Cortex of kidney (tissue), 1 donor: ENCODE data around the gene RABEP2.
"Not testable (repeated sequence)": the region's sequence is repeated elsewhere in the genome, so short reads cannot be mapped to it uniquely, and the experiment has no call there.

Experiments
- DNase-seq: peaks from one replicate; lab custom pipeline; 2025; lab: John Stamatoyannopoulos, UW

Gene RABEP2

GRCh38 chr16:28903344-28904042, 21.5 kb downstream of the RABEP2 start:
- no peak for DNase-seq

GRCh38 chr16:28902909-28903308, 22.1 kb downstream of the RABEP2 start:
- no peak for DNase-seq

- no peak for DNase-seq
These were observed 23.2 kb downstream of the RABEP2 start for GRCh38 chr16:28901862-28902261.

- DNase-seq = no peak
These were observed 24.4 kb downstream of the RABEP2 start for GRCh38 chr16:28900601-28901000.

- DNase-seq = no peak
These were observed 25.0 kb downstream of the RABEP2 start for GRCh38 chr16:28899882-28900590.

GRCh38 chr16:28898942-28899341, 26.1 kb downstream of the RABEP2 start:
- DNase-seq = no peak

GRCh38 chr16:28898266-28898665, 26.8 kb downstream of the RABEP2 start:
- no peak for DNase-seq

GRCh38 chr16:28897826-28898225, 27.2 kb downstream of the RABEP2 start:
- DNase-seq = no peak

- no peak for DNase-seq
These were observed 29.4 kb downstream of the RABEP2 start for GRCh38 chr16:28895609-28896008.

GRCh38 chr16:28893291-28893690, 31.7 kb downstream of the RABEP2 start:
- DNase-seq = no peak

GRCh38 chr16:28891964-28892890, 32.8 kb downstream of the RABEP2 start:
- DNase-seq = no peak

- not testable (repeated sequence) for DNase-seq
These were observed 34.7 kb downstream of the RABEP2 start for GRCh38 chr16:28890355-28890754.

- no peak for DNase-seq
These were observed 38.1 kb downstream of the RABEP2 start for GRCh38 chr16:28886945-28887344.

GRCh38 chr16:28884045-28884444, 41.0 kb downstream of the RABEP2 start:
- no peak for DNase-seq

GRCh38 chr16:28883221-28883996, 41.6 kb downstream of the RABEP2 start:
- DNase-seq = no peak

GRCh38 chr16:28882551-28883160, 42.4 kb downstream of the RABEP2 start:
- no peak for DNase-seq

- DNase-seq = not testable (repeated sequence)
These were observed 43.5 kb downstream of the RABEP2 start for GRCh38 chr16:28881565-28881964.

- DNase-seq = no peak
These were observed 44.1 kb downstream of the RABEP2 start for GRCh38 chr16:28880955-28881354.

- no peak for DNase-seq
These were observed 44.5 kb downstream of the RABEP2 start for GRCh38 chr16:28880589-28880915.

GRCh38 chr16:28879841-28880588, 45.0 kb downstream of the RABEP2 start:
- DNase-seq = no peak
